Cerebellar nuclear complex (tissue), 1 donor: ENCODE data around the gene ADGB.
"Not testable (repeated sequence)": the region's sequence is repeated elsewhere in the genome, so short reads cannot be mapped to it uniquely, and the experiment has no call there.

Source experiments
- DNase-seq, 2 experiments: peaks; one replicate each; lab custom pipeline; 2025; lab: John Stamatoyannopoulos, UW

The ADGB gene

DNA sequence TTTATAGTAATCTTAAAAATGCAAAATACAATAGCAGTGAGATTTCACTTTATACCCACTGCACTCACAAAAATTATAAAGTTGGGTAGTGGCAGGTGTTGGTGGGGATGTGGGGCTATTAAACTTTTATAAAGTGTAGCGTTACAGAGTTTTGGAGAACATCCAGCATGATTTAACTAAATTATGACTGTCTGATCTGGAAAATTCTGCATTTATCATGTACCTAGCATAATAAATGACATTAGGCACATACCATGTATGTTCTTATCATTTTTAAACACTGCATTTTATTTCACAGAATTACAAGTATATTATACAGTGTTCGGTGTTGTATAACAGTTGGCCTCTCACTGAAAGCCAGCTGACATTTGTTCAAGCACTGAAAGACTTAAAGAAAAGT lies 169.9 kb downstream of the ADGB start:
- DNase-seq, result no peak

DNA sequence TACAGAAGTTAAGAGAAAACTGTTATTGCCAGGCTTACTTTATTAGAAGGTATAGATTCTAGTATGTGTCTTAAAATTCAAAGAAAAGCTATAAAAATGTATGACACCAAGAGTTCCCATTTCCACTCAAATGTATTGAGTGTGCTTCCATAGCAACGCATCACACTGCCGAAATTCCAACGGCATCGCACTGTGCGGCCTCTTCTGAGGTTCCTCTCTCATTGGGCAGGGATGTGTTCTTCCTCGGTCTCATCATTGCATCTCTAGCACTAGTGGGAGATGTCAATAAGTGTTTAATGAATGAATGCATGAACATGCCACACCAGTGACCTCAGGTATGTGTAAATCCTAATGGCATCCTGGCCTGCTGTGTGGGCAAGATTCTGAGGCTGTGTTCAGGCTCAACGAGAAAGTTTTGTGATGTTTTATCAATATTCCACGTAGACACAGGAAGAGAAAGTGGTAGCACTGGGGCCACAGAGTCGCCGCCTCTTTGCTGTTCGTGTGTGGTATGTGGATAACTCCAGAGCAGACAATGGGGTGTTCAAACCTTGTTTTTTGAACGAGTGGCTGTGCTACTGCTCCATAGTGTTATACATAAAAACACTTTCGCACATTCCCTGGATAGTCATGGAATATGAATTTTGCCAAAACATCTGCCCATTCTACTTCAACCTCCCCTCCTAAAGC lies 171.6 kb downstream of the ADGB start:
- DNase-seq, result no peak

GRCh38 chr6:146770965-146771735 lies 172.4 kb downstream of the ADGB start:
- DNase-seq, result no peak

DNA sequence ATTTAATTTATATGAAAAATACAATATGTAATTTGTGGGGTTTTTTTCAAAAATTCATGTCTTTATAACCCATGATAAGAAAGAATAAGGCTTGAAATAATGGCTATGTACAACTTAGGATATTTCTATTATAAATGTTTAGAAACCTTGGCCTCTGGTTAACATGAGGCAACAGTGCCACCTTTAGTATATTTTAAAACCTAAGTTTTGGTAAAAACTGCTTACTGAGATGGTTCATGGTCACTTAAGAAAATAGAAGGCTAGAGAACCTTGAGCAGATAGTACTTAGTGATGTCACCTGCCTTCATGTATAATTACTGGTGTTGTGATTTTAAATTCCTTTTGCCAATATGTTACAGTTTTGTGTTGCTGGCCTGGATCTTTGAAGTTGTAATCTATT lies 176.4 kb downstream of the ADGB start:
- DNase-seq, result no peak

DNA sequence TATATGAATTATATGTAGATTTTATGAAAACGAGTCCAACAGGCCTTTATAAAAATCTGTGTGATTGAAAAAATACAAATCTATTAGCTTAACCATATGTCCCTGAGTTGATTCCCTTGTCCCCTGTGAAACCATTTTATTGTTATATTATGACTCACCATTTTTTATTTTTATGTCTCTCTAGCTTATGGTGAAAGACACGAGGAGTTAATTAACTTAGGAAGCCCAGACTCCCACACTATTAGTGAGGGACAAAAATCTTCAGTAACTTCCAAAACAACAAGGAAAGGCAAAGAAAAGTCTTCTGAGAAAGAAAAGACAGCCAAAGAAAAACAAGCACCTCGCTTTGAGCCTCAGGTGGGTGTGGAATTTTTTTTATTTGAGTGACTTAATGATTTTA lies 183.1 kb downstream of the ADGB start:
- DNase-seq, result no peak

DNA sequence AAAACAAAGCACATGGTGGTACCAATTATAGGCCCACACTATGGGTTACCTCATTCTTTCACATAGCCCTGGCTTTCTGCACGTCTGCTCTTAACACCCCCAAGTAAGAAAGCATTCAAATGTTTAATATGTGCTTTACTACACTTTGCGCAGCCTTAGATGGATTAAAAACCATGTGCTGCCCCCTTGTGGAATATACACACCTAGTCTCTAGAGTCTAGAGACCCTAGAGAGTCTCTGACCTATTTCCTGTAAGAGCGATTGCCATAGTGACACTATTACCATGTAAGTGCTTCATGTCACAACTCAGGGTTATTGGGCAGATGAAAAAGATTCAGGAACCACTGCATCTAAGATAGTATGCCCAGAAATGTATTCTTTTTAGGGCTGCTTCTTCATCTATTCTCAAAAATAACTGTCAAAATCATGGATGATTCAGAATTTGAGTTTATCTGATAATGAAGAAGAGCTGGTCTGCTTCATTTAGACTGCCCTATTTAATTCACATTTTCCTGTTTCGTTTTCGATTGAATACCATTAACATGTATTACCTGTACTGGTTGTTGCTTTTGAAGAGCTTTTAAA lies 186.3 kb downstream of the ADGB start:
- DNase-seq, result no peak

- no peak for DNase-seq
Observed at GRCh38 chr6:146787876-146788508, 189.2 kb downstream of the ADGB start.

DNA sequence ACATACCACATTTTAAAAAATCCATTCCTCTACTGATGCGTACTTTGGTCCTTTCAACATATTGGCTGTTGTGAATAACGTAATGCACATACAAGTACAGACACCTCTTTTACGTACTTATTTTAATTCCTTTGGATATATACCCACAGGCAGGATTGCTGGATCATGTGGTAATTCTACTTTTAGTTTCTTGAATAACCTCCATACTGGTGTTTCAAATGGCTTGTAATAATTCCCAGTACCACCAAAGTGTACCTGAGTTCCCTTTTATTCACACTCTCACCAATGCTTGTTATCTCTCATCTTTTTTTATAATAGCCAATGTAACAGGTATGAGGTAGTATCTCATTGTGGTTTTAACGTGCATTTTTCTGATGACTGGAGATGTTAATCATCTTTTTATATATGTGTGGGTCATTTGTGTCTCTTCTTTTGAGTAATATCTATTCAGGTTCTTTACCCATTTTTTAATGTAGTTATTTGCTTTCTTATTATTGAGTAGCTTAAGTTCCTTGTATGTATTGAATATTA lies 191.9 kb downstream of the ADGB start:
- no peak for DNase-seq

- no peak for DNase-seq
Observed at GRCh38 chr6:146791930-146792329, 193.2 kb downstream of the ADGB start.

GRCh38 chr6:146793218-146793617 lies 194.4 kb downstream of the ADGB start:
- DNase-seq, result not testable (repeated sequence)

DNA sequence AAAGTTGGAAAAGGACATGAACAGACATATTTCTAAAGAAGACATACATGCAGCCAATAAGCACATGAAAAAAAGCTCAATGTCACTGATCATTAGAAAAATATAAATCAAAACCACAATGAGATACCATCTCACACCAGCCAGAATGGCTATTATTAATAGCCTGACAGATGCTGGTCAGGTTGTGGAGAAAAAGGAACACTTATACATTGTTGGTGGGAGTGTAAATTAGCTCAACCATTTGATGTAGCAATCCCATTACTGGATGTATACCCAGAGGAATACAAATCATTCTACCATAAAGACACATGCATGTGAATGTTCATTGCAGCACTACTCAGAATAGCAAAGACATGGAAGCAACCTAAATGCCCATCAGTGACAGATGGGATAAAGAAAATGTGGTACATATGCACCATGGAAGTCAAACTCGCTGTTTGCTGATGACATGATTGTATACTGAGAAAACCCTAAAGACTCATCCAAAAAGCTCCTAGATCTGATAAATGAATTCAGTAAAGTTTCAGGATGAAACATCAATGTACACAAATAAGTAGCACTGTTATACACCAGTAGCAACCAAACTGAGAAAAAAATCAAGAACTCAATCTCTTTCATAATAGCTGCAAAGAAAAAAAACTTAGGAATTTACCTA lies 196.8 kb downstream of the ADGB start:
- no peak for DNase-seq

- not testable (repeated sequence) for DNase-seq
Observed at GRCh38 chr6:146803167-146803566, 204.4 kb downstream of the ADGB start.

DNA sequence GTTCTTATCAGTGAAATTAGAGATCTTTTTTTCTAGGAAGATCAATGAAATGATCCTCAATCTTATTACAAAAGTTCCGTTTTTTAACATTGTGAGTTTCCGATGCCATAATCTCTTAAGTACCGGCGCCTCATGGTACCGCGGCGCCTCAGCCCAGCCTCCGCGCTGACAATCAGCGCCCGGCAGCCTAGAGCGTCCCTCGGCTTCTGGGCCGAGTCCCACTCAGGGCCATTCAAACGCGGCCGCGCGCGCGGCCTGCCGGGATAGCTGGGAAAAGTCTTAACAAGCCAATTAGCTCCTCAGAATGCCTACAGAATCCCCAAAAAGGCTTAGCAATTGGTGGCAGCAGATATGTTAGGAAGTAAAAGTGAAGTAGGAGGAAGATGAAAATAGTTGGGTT lies 204.8 kb downstream of the ADGB start:
- DNase-seq, result no peak

DNA sequence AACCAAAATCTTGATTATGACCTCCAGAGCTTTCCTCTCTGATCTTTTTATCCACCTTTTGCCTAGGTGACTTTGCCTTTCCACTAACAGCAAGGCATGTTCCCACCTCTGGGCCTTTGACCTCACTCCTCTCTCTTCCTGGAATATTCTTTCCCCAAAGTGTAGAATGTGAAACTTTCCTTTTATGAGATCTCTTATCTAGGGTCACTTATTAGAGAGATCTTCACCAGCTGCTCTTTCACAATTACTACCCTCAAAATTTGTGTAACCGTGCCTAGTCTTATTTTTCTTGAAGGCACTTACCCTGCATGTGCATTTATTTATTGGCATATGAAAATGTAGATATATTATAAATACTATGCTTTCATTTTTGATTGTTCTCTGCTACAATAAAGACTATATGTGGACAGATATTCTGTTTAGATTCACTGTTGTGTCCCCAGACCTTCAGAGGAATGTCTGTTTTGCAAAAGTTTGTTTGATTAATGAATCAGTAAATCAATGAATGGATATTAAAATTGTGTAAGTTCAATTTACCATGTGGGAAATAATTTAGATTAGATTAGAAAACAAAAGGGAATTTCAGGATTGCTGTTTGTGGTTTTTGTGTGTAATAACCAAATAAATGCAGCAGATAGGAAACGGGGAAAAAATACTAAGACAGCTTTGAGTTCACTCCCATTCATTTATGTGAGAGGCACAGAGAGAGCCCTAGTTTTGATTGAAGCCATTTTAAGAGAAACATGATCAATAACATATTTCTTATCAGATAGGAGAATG lies 207.0 kb downstream of the ADGB start:
- no peak for DNase-seq

DNA sequence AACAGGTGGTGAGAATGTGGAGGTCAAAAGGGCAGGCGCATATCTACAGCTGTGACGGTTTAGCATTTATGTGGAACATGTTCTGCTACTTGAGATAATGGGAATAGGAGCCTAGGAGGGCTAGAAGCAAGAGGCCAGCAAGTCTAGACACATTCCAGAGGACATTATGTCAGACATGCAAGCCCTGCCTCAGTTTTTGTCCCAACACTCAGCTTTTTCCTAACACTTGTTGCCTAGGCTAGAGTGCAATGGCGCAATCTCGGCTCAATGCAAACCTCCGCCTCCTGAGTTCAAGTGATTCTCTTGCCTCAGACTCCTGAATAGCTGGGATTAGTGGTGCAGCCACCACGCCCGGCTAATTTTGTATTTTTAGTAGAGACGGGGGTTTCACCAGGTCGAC lies 210.2 kb downstream of the ADGB start:
- DNase-seq, result not testable (repeated sequence)

GRCh38 chr6:146812811-146813321 lies 214.1 kb downstream of the ADGB start:
- DNase-seq, result not testable (repeated sequence)

- DNase-seq, result no peak
Observed at GRCh38 chr6:146813554-146813953, 214.8 kb downstream of the ADGB start.

DNA sequence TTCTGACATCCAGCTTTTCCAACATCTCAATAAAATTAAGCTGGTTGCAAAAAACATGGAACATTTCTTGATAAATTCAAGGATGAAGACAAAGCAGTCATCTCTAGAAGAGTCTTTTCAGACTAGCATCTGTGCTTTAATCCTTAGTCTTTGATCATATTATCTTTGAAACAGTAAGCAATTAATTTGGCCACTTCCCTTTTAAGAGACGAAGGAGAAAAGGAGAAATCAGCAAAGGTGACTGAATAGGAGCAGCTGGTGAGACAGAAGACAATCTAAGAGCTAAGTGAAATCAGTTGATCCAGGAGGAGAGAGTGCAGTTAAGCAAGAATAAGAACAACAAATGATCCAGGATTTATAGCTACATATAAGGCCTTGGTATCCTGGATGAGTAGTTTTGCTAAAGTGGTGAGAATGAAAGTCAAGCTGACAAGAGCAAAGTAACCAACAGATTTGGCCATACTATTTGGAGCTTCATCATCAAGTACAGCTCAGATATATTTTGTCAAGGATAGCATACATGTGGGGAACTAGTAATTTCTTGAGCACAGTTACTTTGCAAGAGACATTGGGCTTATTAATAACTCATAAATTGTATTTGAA lies 215.5 kb downstream of the ADGB start:
- no peak for DNase-seq

DNA sequence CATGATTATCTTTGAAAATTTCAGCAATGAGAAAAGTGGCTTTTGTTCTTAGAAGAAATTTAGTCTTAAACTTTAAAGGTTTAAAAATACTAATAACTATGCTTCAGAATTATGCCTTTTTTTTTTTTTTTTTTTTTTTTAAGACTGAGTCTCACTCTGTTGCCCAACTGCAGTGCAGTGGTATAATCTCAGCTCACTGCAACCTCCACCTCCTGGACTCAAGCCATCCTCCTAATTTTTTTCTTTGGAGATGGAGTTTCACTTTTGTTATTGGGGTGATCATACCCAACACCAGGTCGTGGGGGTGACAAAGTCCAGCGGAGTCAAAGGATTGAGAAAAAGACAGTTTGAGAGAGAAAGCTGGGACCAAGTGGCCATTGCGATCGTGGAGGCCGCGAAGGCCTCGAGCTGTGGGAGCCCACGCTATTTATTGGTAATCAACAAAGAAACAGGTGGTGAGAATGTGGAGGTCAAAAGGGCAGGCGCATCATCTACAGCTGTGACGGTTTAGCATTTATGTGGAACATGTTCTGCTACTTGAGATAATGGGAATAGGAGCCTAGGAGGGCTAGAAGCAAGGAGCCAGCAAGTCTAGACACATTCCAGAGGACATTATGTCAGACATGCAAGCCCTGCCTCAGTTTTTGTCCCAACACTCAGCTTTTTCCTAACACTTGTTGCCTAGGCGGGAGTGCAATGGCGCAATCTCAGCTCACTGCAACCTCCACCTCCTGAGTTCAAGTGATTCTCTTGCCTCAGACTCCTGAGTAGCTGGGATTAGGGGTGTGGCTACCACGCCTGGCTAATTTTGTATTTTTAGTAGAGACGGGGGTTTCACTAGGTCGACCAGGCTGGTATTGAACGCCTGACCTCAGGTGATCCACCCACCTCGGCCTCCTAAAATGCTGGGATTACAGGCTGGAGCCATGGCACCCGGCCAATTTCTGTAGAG lies 217.0 kb downstream of the ADGB start:
- DNase-seq, result not testable (repeated sequence)
